Coronary artery (tissue), 2 donors: ENCODE measurements around the gene CEBPG.

Source experiments
- DNase-seq: peaks from one replicate; pipeline ENCODE4 v3.0.0-alpha.2; 2017; ENCODE audit warnings: low spot score
- H3K27ac ChIP-seq, 2 donors: fragments of 200-600 bp; sonication (generic); one replicate each; pipeline ENCODE4 v1.5.1; 2016 to 2019
- H3K4me3 ChIP-seq: fragments of 200-600 bp; sonication (generic); 2 replicates; pipeline ENCODE4 v1.5.1; 2016; ENCODE audit warnings: mild to moderate bottlenecking, moderate library complexity
- TF ChIP-seq, protein P1 (sequence below): fragments of 200-600 bp; sonication (generic); IDR thresholded peaks from one replicate; pipeline ENCODE4 v1.5.1; 2019; ENCODE audit warnings: antibody characterized with exemption

The CEBPG gene

DNA sequence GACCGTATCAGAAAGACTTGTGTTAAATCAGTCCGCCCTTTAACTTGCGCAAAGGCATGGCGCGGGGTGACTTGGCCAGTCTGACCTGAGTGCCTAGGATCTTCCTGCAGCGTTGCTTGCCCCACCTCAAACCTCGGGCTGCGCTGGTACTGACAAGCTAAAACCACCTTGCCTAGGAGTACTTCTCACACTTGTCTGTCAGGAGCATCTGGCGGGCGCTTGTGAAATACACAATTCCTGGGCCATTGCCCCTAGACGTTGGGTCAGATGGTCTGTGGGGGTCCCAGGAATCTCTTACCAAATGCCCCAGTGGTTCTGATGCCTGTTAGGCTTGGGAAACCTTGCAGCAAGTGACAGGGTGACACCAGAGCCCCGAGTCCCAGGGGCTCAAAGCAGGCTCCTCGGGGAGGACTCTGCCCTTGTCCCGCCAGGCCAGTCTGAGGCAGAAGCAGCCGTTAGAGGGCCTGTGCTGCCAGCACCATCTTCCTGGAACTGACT lies 12.9 kb downstream of the CEBPG start:
- no peak overlapping the region for H3K4me3 ChIP-seq
- no peak for DNase-seq
- TF ChIP-seq, protein P1, sequence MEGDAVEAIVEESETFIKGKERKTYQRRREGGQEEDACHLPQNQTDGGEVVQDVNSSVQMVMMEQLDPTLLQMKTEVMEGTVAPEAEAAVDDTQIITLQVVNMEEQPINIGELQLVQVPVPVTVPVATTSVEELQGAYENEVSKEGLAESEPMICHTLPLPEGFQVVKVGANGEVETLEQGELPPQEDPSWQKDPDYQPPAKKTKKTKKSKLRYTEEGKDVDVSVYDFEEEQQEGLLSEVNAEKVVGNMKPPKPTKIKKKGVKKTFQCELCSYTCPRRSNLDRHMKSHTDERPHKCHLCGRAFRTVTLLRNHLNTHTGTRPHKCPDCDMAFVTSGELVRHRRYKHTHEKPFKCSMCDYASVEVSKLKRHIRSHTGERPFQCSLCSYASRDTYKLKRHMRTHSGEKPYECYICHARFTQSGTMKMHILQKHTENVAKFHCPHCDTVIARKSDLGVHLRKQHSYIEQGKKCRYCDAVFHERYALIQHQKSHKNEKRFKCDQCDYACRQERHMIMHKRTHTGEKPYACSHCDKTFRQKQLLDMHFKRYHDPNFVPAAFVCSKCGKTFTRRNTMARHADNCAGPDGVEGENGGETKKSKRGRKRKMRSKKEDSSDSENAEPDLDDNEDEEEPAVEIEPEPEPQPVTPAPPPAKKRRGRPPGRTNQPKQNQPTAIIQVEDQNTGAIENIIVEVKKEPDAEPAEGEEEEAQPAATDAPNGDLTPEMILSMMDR: no peak
- no peak overlapping the region for H3K27ac ChIP-seq

DNA sequence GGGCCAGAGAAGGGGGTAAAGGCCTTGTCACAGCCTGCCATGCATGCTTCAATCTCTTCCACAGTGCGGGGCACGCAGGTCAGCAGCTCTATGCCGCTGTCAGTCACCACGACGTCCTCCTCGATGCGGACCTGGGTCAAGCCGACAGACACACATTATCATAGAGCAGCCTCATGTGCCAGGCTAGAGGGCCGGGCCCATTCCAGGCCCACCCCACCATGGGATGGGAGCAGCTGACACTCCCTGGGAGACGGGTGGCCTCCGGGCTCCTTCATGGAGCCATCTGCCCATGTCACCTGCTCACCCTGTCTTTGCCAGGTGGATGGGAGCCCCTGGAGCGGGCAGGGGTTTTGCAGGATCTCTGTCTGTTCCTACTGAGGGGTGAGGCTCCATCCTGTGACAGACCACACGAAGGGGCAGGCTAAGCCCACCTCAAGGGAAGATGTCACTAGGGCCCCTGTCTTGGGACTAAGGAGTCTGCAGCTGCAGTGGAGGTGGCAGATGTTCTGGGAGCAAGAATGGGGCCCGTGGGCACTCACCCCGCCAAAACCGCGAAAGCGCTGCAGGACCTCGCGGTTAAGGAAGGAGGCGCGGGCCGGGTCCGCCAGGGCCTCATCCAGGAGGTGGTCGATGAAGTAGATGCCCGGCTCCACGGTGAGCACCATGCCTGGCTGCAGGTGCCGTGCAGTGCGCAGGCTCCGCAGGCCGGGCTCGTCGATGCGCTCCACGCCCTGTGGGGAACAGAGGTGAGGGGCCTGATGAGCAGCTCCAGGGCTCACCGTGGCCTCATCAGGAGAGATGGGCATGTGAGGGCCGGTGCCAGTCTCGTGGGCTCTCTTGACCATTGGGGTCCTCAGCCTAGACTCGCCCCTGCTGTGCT lies 14.1 kb downstream of the CEBPG start:
- no peak for DNase-seq
- H3K4me3 ChIP-seq: no peak overlapping the region
- peak overlapping the region in 1 of 2 donors; percentile 78 for H3K27ac ChIP-seq
- TF ChIP-seq, protein P1: no peak

DNA sequence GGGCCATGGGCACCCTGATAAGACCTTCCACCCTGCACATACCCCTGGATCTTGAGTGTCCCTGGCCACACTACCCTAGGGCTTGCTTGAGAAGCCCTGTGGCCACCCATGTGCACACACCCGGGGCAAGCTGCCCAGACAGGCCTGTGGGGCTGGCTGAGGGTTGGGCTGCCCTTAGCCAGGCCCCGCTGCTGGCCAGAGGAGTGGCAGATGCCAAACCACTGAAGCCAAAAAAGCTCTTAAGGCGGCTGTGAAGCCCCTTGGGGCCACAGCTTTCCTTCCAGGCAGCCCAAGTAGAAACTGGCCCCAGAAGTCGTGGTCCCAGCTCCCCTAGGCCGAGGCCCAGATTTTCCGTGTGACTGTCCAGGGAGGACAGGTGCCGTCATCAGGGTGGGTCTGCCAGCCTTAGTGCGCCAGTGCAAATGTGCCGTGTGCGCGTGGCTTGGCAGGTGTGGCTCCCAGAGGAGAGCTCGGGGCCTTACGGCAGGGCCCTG lies 14.8 kb downstream of the CEBPG start:
- H3K27ac ChIP-seq: peak overlapping the region in 1 of 2 donors; percentile 78
- no peak for DNase-seq
- TF ChIP-seq, protein P1: no peak
- no peak overlapping the region for H3K4me3 ChIP-seq

DNA sequence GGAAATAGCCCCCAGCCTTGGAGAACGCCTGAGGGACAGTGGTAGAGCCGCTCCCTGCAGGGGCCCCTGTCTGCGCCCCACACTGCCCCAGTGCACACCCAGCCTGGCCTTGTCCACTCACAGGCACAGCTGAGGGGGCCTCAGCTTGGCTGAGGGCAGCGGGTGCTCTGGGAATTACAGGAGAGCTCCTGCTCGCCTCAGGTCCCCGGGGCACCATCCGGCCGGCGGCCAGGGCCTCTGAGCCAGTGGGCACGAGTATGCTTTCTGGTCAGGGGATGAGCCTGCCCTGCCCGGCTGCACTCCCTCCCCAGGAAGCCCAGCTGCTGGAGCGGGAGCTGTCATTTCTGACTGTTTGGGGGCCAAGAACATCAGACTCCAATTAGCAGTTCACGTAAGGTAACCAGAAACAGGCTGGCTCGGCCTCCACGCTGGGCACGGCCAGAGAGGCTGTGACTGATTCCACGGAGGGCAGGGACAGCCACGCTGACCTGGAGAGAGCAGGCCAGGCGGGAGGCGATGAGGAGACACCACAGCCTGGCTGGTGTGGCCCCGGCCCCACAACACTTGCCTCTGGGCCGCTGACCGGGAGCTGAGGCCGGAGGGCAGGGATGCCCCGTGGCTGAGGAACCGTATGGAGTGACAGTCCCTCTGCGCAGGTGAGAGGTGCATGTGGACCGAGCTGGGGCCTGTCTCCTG lies 15.4 kb downstream of the CEBPG start:
- TF ChIP-seq, protein P1: no peak
- H3K27ac ChIP-seq: peak overlapping the region; percentile 3 to 78
- peak; percentile 69 for DNase-seq
- H3K4me3 ChIP-seq: no peak overlapping the region

DNA sequence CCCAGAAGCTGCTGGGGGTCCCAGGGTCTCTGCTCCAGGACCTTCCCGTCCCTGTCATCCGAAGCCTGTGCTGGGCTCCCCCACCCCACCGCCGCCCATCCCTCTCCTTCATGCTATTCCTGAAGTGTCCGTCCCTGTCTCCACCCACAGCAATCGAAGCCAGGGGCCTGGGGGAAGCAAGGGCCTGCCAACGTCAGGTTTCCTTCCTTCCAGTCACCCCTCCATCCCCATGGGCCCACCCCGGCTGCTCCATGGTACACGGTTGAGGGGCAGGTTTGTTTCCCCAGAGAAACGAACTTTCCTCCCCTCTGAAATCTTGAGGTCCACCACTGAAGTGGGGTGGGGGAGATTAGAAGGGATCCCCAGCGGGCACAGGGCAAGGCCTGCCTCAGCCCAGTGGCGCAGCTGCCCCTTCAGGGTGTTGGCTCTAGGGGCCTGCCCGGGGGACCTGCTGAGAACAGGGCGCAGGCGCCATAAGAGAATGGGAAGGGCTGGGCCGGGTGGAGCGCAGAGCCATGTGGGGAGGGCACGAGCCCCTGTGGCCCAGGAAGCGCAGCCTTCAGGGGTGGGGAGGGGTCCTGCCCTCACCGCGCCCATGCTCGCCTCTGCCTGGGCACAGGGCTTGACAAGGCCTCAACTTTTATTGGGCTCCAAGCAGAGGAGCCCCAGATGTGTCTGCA lies 16.1 kb downstream of the CEBPG start:
- TF ChIP-seq, protein P1: no peak
- Histone ChIP-seq H3K27ac (peak overlapping the region; percentile 3 to 78), H3K4me3 (no peak overlapping the region)
- no peak for DNase-seq

DNA sequence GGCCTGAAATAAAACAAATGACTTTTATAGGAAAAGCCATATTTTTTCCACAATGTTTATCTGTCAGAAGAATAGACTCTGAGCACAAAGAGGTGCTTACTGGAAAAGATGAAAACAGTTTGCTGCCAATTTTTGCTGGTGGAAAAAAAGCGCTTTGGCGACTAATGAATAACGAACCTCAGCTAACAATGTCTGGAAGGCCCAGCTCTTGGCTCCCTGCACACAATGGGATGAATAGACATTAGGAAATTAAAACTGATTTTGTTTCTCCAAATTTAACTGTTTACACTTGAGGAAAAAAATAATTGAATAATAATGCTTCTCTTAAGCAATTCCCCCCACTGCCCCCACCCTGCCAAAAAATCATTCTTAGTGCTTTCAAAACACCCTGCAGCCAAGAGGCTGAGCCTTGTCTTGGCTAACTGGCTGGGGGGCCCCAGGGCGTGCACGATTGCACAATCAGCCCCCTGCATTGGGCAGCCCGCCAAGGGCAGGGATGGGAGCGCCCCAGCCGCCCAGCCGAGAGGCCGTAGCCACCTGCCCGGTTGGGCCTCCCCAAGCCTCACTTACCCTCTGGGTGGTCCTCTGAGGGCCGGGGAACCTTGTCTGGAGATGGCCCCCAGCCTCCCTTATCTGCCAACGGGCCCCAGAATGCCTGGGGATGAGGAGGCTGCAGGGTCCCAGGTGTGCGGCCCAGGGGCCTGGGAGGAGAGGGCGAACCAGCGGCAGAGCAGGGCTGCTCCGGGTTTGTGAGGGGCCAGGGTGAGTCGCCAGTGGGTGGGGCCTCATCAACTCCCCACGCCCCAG lies 16.8 kb downstream of the CEBPG start:
- Histone ChIP-seq H3K4me3 (no peak overlapping the region), H3K27ac (peak overlapping the region; percentile 3 to 78)
- TF ChIP-seq, protein P1: no peak
- no peak for DNase-seq
